Stimulated activated CD8-positive, alpha-beta memory T cell treated with anti-CD3 and anti-CD28 coated beads, Interleukin-7, amount 100 ng/mL, for 48 hours (primary cell): ENCODE results near the gene SLC16A12.
"Not testable (repeated sequence)": the region's sequence is repeated elsewhere in the genome, so short reads cannot be mapped to it uniquely, and the experiment has no call there.

Experiments used
- DNase-seq, 2 donors: peaks; one replicate each; pipeline ENCODE4 v3.0.0-alpha.2; 2020; ENCODE audit warnings: low read depth in 1 of 2; ENCODE audit errors: extremely low read depth in 1 of 2

The SLC16A12 gene

GRCh38 chr10:89474452-89474851 is 60.9 kb downstream of the SLC16A12 start:
- no peak for DNase-seq

GRCh38 chr10:89471110-89471809 is 64.1 kb downstream of the SLC16A12 start:
- no peak for DNase-seq

- no peak for DNase-seq
Observed at GRCh38 chr10:89470628-89471027, 64.8 kb downstream of the SLC16A12 start.

- no peak for DNase-seq
Observed at GRCh38 chr10:89469517-89469916, 65.9 kb downstream of the SLC16A12 start.

- no peak for DNase-seq
Observed at GRCh38 chr10:89468191-89468965, 67.0 kb downstream of the SLC16A12 start.

GRCh38 chr10:89466599-89467035 is 68.8 kb downstream of the SLC16A12 start:
- DNase-seq: no peak

- DNase-seq: no peak
Observed at GRCh38 chr10:89465196-89465595, 70.2 kb downstream of the SLC16A12 start.

GRCh38 chr10:89463846-89464537 is 71.4 kb downstream of the SLC16A12 start:
- DNase-seq: no peak

GRCh38 chr10:89458784-89459183 is 76.6 kb downstream of the SLC16A12 start:
- no peak for DNase-seq

GRCh38 chr10:89458291-89458690 is 77.1 kb downstream of the SLC16A12 start:
- no peak for DNase-seq

GRCh38 chr10:89454561-89455347 is 80.6 kb downstream of the SLC16A12 start:
- DNase-seq: no peak

GRCh38 chr10:89452193-89452592 is 83.2 kb downstream of the SLC16A12 start:
- DNase-seq: no peak

GRCh38 chr10:89450901-89451300 is 84.5 kb downstream of the SLC16A12 start:
- no peak for DNase-seq

GRCh38 chr10:89444819-89445218 is 90.6 kb downstream of the SLC16A12 start:
- not testable (repeated sequence) for DNase-seq

GRCh38 chr10:89442289-89442688 is 93.1 kb downstream of the SLC16A12 start:
- DNase-seq: no peak

- no peak for DNase-seq
Observed at GRCh38 chr10:89440226-89441009, 95.0 kb downstream of the SLC16A12 start.

GRCh38 chr10:89438525-89438924 is 96.9 kb downstream of the SLC16A12 start:
- DNase-seq: no peak

GRCh38 chr10:89431977-89432376 is 103.4 kb downstream of the SLC16A12 start:
- DNase-seq: no peak

- no peak for DNase-seq
Observed at GRCh38 chr10:89428877-89429276, 106.5 kb downstream of the SLC16A12 start.

GRCh38 chr10:89427629-89428028 is 107.8 kb downstream of the SLC16A12 start:
- no peak for DNase-seq
